Left ventricle myocardium inferior (tissue), 1 donor: ENCODE measurements around the gene TMEM115. TPM values are rescaled to one million over a fixed set of nuclear protein-coding genes. Genes with fewer than 3 reads are reported as not detected.

Experiments
- DNase-seq: peaks from one replicate; pipeline ENCODE4 v3.0.0-alpha.2; 2020
- H3K27ac ChIP-seq: fragments of 200-600 bp; replicated peaks from 2 replicates; pipeline ENCODE4 v1.8.0; 2021
- H3K27me3 ChIP-seq: fragments of 200-600 bp; 2 replicates; pipeline ENCODE4 v1.8.0; 2021; ENCODE audit warnings: low read depth
- H3K36me3 ChIP-seq: fragments of 200-600 bp; 2 replicates; pipeline ENCODE4 v1.8.0; 2021
- H3K4me1 ChIP-seq: fragments of 200-600 bp; 2 replicates; pipeline ENCODE4 v1.8.0; 2021
- H3K4me3 ChIP-seq: fragments of 200-600 bp; 2 replicates; pipeline ENCODE4 v1.8.0; 2021; ENCODE audit warnings: mild to moderate bottlenecking, moderate library complexity
- H3K9me3 ChIP-seq: fragments of 200-600 bp; replicated peaks from 2 replicates; pipeline ENCODE4 v1.8.0; 2021
- intact Hi-C: fragments of 100-400 bp; cut with micrococcal nuclease; formaldehyde crosslinking; loops from one replicate; pipeline ENCODE4 v1.11.0; 2022
- total RNA-seq: library from RNA; stranded (reverse); fragmentation: NEBNext Ultra II Directional; extraction: Animal tissue kit (Norgen Biotek cat#: 25700); gene quantifications from one replicate; pipeline ENCODE4 v1.2.1, GENCODE V29; 2021
- TF ChIP-seq, protein P1 (sequence below): fragments of 200-600 bp; IDR thresholded peaks from 2 replicates; pipeline ENCODE4 v1.8.0; 2021; ENCODE audit warnings: antibody characterized with exemption, mild to moderate bottlenecking, borderline replicate concordance
- donor health status: DM: no; HTN: yes; CAD: no; lungs with severe emphysema.

The TMEM115 gene
- total RNA-seq, 1 donor from 2014 or later, result 23.5 TPM

DNA sequence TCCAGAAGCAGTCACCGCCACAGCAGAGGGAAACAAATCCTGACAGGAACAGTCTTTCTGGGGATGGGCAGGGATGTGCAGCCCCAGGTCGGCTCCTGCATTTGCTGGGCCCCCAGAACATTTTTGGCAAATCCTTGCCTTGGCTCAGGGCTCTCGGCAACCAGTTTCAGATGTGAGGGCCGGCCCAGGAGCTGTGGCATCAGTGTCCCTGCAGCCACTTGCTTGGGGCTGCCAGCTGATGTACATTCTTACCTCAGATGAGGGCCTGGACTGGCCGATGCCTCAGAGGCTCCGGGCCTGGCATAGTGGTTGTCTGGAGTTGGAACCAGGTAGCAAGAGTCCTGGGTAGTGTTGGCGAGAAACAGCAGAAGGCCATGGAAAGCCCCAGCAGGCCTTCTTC lies 4.5 kb downstream of the TMEM115 start:
- H3K4me1 ChIP-seq, result peaks cover 86% of the 10 kb centered on the region
- no peak for DNase-seq
- no peaks in the 10 kb centered on the region for H3K27me3 ChIP-seq
- TF ChIP-seq, protein P1, sequence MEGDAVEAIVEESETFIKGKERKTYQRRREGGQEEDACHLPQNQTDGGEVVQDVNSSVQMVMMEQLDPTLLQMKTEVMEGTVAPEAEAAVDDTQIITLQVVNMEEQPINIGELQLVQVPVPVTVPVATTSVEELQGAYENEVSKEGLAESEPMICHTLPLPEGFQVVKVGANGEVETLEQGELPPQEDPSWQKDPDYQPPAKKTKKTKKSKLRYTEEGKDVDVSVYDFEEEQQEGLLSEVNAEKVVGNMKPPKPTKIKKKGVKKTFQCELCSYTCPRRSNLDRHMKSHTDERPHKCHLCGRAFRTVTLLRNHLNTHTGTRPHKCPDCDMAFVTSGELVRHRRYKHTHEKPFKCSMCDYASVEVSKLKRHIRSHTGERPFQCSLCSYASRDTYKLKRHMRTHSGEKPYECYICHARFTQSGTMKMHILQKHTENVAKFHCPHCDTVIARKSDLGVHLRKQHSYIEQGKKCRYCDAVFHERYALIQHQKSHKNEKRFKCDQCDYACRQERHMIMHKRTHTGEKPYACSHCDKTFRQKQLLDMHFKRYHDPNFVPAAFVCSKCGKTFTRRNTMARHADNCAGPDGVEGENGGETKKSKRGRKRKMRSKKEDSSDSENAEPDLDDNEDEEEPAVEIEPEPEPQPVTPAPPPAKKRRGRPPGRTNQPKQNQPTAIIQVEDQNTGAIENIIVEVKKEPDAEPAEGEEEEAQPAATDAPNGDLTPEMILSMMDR, result no peak
- no peaks in the 10 kb centered on the region for H3K9me3 ChIP-seq
- intact Hi-C loops, result no loop called here
- peaks cover 53% of the 10 kb centered on the region for H3K36me3 ChIP-seq
- H3K4me3 ChIP-seq, result no peak overlapping the region
- H3K27ac ChIP-seq, result no peak overlapping the region

DNA sequence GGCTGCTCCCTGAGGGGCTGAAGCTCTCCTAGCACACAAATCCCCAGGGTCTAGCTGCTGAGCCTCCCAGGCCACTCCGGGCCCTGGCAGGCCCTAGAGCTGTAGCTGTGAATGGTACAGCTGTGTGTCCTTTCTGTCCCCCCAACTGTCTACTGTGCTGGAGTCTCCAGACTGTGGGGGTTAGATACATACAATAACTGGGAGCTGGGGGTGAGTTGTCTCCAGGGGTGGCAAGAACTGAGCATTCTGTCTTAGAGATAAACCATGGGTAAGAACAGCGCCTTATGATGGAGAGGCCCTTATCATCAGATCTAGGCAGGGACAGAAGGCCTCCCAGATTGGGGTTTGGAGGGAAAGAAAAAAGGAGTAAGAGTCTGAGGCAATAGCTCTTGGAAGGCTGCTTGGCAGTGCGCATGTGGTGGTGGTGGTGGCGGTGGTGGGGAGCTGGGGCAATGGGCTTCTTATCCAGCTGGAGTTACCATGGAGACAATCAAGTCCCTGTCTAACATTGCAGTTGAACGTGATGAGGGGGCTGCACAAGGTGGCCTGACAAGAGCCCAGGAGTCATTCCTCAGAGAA lies 5.0 kb downstream of the TMEM115 start:
- Histone ChIP-seq H3K27ac (no peak overlapping the region), H3K9me3 (no peaks in the 10 kb centered on the region), H3K4me3 (no peak overlapping the region), H3K4me1 (peaks cover 89% of the 10 kb centered on the region), H3K36me3 (peaks cover 53% of the 10 kb centered on the region), H3K27me3 (no peaks in the 10 kb centered on the region)
- intact Hi-C loops, result no loop called here
- no peak for DNase-seq
- TF ChIP-seq, protein P1, result no peak

DNA sequence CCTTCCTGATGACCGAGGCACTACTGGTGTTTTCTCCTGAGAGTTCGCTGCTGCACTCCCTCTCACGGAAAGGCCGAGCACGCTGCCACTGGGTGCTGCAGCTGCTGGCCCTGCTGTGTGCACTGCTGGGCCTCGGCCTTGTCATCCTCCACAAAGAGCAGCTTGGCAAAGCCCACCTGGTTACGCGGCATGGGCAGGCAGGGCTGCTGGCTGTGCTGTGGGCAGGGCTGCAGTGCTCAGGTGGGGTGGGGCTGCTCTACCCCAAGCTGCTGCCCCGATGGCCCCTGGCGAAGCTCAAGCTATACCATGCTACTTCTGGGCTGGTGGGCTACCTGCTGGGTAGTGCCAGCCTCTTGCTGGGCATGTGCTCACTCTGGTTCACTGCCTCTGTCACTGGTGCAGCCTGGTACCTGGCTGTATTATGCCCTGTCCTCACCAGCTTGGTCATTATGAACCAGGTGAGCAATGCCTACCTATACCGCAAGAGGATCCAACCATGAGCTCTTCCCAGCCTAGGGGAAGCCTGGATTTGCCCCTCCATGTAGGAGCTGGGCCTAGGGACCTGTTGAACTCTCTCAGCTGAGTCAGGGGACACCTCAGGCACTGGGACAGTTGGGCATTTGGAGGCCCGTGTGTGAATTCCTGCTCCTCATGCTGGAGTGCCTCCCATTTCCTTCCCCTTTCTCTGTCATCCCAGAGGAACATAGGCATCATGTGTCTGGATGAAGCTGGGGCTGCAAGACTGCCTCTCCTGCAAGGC lies 5.9 kb downstream of the TMEM115 start:
- TF ChIP-seq, protein P1, result no peak
- intact Hi-C loops, result no loop called here

DNA sequence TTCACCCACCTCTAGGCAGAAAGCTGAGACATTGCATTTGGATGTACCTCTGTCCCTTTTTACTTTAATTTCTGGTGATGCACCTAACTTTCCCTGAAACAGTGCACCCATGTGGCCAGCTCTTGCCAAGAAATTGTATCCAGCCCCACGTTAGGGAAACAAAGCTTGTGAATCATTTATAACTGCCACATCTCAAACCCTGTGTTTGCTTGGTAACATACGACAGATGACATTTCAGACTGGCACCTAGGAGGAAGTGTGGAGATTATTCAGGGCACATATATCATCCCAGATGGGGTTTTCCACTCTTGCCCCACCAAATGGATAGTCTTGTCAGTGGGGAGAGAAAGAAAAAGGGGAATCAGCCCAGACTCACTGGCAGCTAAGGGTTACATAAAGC lies 6.5 kb downstream of the TMEM115 start:
- H3K4me1 ChIP-seq, result peaks cover 78% of the 10 kb centered on the region
- no peak overlapping the region for H3K4me3 ChIP-seq
- peaks cover 60% of the 10 kb centered on the region for H3K36me3 ChIP-seq
- no peaks in the 10 kb centered on the region for H3K9me3 ChIP-seq
- intact Hi-C loops, result no loop called here
- TF ChIP-seq, protein P1, result no peak
- DNase-seq, result no peak
- no peaks in the 10 kb centered on the region for H3K27me3 ChIP-seq
- no peak overlapping the region for H3K27ac ChIP-seq

More for the DNA sequence above, 5.9 kb downstream of the TMEM115 start:
- Histone ChIP-seq H3K36me3 (peaks cover 55% of the 10 kb centered on the region), H3K4me1 (peaks cover 85% of the 10 kb centered on the region), H3K4me3 (no peak overlapping the region), H3K27me3 (no peaks in the 10 kb centered on the region), H3K27ac (no peak overlapping the region), H3K9me3 (no peaks in the 10 kb centered on the region)
- DNase-seq, result no peak

DNA sequence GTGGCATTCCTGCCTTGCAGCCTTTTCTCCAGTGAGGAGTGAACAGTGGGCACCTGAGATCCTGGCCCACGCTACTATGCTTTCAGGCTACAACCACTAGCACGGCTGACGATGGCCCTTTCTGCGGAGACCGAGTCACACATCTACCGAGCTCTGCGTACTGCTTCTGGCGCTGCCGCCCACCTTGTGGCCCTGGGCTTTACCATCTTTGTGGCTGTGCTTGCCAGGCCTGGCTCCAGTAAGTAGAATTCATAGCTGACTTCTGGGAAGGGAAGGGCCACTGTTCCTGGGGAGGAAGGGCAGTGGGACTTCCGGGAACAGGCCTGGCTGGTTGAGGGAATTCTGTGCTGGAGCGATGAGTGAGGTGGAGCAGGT lies 8.0 kb downstream of the TMEM115 start:
- TF ChIP-seq, protein P1, result no peak
- Histone ChIP-seq H3K4me1 (peaks cover 67% of the 10 kb centered on the region), H3K9me3 (no peaks in the 10 kb centered on the region), H3K4me3 (peak overlapping the region; percentile 80), H3K27ac (peak overlapping the region; percentile 96), H3K27me3 (no peaks in the 10 kb centered on the region), H3K36me3 (peaks cover 52% of the 10 kb centered on the region)
- intact Hi-C loops, result no loop called here
- no peak for DNase-seq
